ENCODE measurements around the gene LAPTM5.

Gene LAPTM5

GRCh38 chr1:30714025-30714424 lies 43.5 kb downstream of the LAPTM5 start:
- Histone ChIP-seq H3K4me1 (ENCODE audit: control insufficient read depth, insufficient read depth, low read length) (no peaks in the 10 kb centered on the region), H3K27ac (ENCODE audit: extremely low read depth, low read depth, low read length) (no peak overlapping the region), H3K9me3 (ENCODE audit: control insufficient read depth, insufficient read depth, low read depth, low read length) (no peaks in the 10 kb centered on the region), H3K4me3 (ENCODE audit: low read depth, low read length) (no peak overlapping the region), H3K36me3 (ENCODE audit: control insufficient read depth in 2 of 2, insufficient read depth in 1 of 2, low read length in 2 of 2) (no peaks in the 10 kb centered on the region)
- ChIA-PET POLR2A (no interaction called here), CTCF (no interaction called here)
- no peak for TF ChIP-seq ZNF529 (tag by site-specific recombination; IDR thresholded peaks at IDR 0.05; ENCODE audit: insufficient replicate concordance)
- TF ChIP-seq ZNF132 (tag by site-specific recombination; IDR thresholded peaks at IDR 0.05; ENCODE audit: borderline replicate concordance): no peak
- no peak for TF ChIP-seq ZNF473 (tag by site-specific recombination; IDR thresholded peaks at IDR 0.05)
- no peak for TF ChIP-seq ZNF785 (tag by site-specific recombination; IDR thresholded peaks at IDR 0.05)
- TF ChIP-seq ZNF48 (tag by site-specific recombination; IDR thresholded peaks at IDR 0.05): no peak
- no peak for TF ChIP-seq PRDM2 (tag by site-specific recombination; IDR thresholded peaks at IDR 0.05; ENCODE audit: borderline replicate concordance)
- TF ChIP-seq MEIS1 (CRISPR knock-in tag; IDR thresholded peaks at IDR 0.05; ENCODE audit: borderline replicate concordance): no peak
- TF ChIP-seq, protein P1, sequence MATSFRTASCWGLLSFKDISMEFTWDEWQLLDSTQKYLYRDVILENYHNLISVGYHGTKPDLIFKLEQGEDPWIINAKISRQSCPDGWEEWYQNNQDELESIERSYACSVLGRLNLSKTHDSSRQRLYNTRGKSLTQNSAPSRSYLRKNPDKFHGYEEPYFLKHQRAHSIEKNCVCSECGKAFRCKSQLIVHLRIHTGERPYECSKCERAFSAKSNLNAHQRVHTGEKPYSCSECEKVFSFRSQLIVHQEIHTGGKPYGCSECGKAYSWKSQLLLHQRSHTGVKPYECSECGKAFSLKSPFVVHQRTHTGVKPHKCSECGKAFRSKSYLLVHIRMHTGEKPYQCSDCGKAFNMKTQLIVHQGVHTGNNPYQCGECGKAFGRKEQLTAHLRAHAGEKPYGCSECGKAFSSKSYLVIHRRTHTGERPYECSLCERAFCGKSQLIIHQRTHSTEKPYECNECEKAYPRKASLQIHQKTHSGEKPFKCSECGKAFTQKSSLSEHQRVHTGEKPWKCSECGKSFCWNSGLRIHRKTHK (tag by site-specific recombination; IDR thresholded peaks at IDR 0.05): no peak

DNA sequence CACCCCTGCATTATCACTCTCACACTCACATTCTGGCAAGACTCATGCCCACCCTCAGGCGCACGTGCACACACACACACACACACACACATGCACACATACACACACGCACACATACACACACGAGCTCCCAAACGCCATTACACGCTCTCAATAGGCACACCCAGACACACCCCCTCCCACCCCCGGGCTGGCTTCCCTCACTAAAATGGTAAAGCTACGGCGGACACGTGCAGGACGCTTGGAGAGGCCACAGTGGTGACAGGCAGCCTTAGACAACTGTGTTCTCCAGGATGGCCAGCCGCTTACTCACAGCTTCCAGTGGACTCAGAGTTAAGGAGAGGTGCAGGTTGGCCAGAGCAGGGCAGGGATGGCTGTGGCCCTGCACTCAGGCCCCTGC lies 44.3 kb downstream of the LAPTM5 start:
- ChIA-PET POLR2A (no interaction called here), CTCF (interaction anchor here (0.7 to 0.8 kb wide), 2 partner anchors 333 to 1112 kb away, joined by 3 read pairs; no protein-coding TSS in a partner anchor)
- Histone ChIP-seq H3K4me3 (ENCODE audit: low read depth, low read length) (no peak overlapping the region), H3K36me3 (ENCODE audit: control insufficient read depth in 2 of 2, insufficient read depth in 1 of 2, low read length in 2 of 2) (no peaks in the 10 kb centered on the region), H3K9me3 (ENCODE audit: control insufficient read depth, insufficient read depth, low read depth, low read length) (no peaks in the 10 kb centered on the region), H3K27ac (ENCODE audit: extremely low read depth, low read depth, low read length) (no peak overlapping the region), H3K4me1 (ENCODE audit: control insufficient read depth, insufficient read depth, low read length) (no peaks in the 10 kb centered on the region)
- TF ChIP-seq ZNF529 (tag by site-specific recombination; IDR thresholded peaks at IDR 0.05; ENCODE audit: insufficient replicate concordance) (no peak), ZBTB20 (tag by site-specific recombination; IDR thresholded peaks at IDR 0.05) (0 out of 2 replicates have a peak, but pooled peaks have one; percentile 14), ATF2 (tag by site-specific recombination; IDR thresholded peaks at IDR 0.05; ENCODE audit: low read depth) (no peak), OSR2 (tag by site-specific recombination; IDR thresholded peaks at IDR 0.05) (no peak), TSHZ1 (tag by site-specific recombination; IDR thresholded peaks at IDR 0.05; ENCODE audit: borderline replicate concordance) (no peak), GLIS2 (tag by site-specific recombination; IDR thresholded peaks at IDR 0.05) (no peak), KLF1 (tag by site-specific recombination; IDR thresholded peaks at IDR 0.05) (peak; percentile 42; the same call in 1 of the 2 replicates), ZFP37 (tag by site-specific recombination; IDR thresholded peaks at IDR 0.05) (no peak), ZNF398 (tag by site-specific recombination; IDR thresholded peaks at IDR 0.05) (no peak)
- TF ChIP-seq, protein P2, sequence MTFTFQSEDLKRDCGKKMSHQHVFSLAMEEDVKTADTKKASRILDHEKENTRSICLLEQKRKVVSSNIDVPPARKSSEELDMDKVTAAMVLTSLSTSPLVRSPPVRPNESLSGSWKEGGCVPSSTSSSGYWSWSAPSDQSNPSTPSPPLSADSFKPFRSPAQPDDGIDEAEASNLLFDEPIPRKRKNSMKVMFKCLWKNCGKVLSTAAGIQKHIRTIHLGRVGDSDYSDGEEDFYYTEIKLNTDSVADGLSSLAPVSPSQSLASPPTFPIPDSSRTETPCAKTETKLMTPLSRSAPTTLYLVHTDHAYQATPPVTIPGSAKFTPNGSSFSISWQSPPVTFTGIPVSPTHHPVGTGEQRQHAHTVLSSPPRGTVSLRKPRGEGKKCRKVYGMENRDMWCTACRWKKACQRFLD (tag by site-specific recombination; IDR thresholded peaks at IDR 0.05): no peak

Data from HEK293 (cell line).